SK-N-DZ (cell line): ENCODE results near the gene CCT7. TPM values are rescaled to one million over a fixed set of nuclear protein-coding genes. Genes with fewer than 3 reads are reported as not detected.
"Not testable (repeated sequence)": the region's sequence is repeated elsewhere in the genome, so short reads cannot be mapped to it uniquely, and the experiment has no call there.

Experiments used
- DNase-seq: peaks from one replicate; pipeline ENCODE4 v3.0.0-alpha.2; 2015; ENCODE audit warnings: low spot score
- polyA plus RNA-seq, 2 experiments: library from polyadenylated mRNA; depleted of rRNA; stranded (reverse); fragments of >200 nt; gene quantifications; 2 replicates each; pipeline ENCODE4 v1.2.3, GENCODE V29; 2014

CCT7 gene
- 728 and 916 TPM in 2 replicates for polyA plus RNA-seq (2014; cell fraction: cytosol; rRNA removed)
- 240 and 336 TPM in 2 replicates for polyA plus RNA-seq (2014; cell fraction: nucleus; rRNA removed)

GRCh38 chr2:73233932-73234832 is at the start of gene CCT7:
Gene CCT7, plus strand, starts transcription at chr2:73234308. Its CDS starts 71 bp downstream, at chr2:73234379.
- peak; percentile 93 for DNase-seq

- no peak for DNase-seq
Measured at GRCh38 chr2:73185965-73186364, 48.1 kb upstream of the CCT7 start.

- no peak for DNase-seq
Measured at GRCh38 chr2:73187549-73187948, 46.6 kb upstream of the CCT7 start.

GRCh38 chr2:73197579-73197978 is 36.5 kb upstream of the CCT7 start:
- no peak for DNase-seq

- DNase-seq, result not testable (repeated sequence)
Measured at GRCh38 chr2:73200281-73200680, 33.8 kb upstream of the CCT7 start.

- DNase-seq, result no peak
Measured at GRCh38 chr2:73202156-73203054, 31.7 kb upstream of the CCT7 start, which contains the start of gene NOTO. Gene NOTO, plus strand, starts transcription at chr2:73202574. Its CDS starts 93 bp downstream, at chr2:73202667.

- no peak for DNase-seq
Measured at GRCh38 chr2:73203055-73203681, 30.9 kb upstream of the CCT7 start.

GRCh38 chr2:73205611-73206010 is 28.5 kb upstream of the CCT7 start:
- no peak for DNase-seq

- DNase-seq, result no peak
Measured at GRCh38 chr2:73208258-73208657, 25.9 kb upstream of the CCT7 start.

GRCh38 chr2:73210019-73210418 is 24.1 kb upstream of the CCT7 start:
- DNase-seq, result no peak

GRCh38 chr2:73210696-73211095 is 23.4 kb upstream of the CCT7 start:
- no peak for DNase-seq

GRCh38 chr2:73212098-73212447 is 22.0 kb upstream of the CCT7 start:
- DNase-seq, result no peak

GRCh38 chr2:73212448-73213176 is 21.5 kb upstream of the CCT7 start:
- peak; percentile 76 for DNase-seq

- DNase-seq, result peak; percentile 88
Measured at GRCh38 chr2:73214120-73215035, 19.7 kb upstream of the CCT7 start, which contains the start of gene SMYD5. Gene SMYD5, plus strand, starts transcription at chr2:73214245. Its CDS starts 22 bp downstream, at chr2:73214267.

- DNase-seq, result no peak
Measured at GRCh38 chr2:73215254-73215653, 18.9 kb upstream of the CCT7 start.

GRCh38 chr2:73217160-73217559 is 16.9 kb upstream of the CCT7 start:
- DNase-seq, result no peak

GRCh38 chr2:73217826-73218225 is 16.3 kb upstream of the CCT7 start:
- DNase-seq, result no peak

- DNase-seq, result no peak
Measured at GRCh38 chr2:73218298-73218697, 15.8 kb upstream of the CCT7 start.

GRCh38 chr2:73223821-73224220 is 10.3 kb upstream of the CCT7 start:
- DNase-seq, result no peak
